Stimulated activated CD8-positive, alpha-beta memory T cell treated with anti-CD3 and anti-CD28 coated beads, Interleukin-4, amount 100 ng/mL, for 24 hours (primary cell): ENCODE data around the gene HOXB1.

Experiments
- DNase-seq: peaks from one replicate; pipeline ENCODE4 v3.0.0-alpha.2; 2020; ENCODE audit warnings: low read depth

Gene HOXB1

DNA sequence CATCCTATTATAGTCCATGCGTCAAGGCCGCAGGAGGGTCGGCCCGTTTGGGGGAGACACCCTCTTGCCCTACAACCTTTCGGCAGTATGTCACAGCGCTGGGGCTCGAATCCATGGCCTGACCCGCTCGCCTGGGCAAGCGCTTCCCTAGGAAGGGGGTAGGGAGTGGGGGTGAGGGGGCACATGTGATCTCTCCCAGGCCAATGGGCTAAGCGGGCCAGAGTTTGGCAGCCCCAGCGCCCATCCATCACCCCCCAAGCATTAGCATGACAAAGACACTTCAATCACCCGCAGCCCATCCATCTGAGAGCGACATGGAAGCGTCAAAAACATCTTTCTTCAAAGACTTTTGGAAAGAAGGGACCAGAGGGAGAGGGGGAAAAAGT is at the start of gene HOXB1:
HOXB1 (minus strand) TSS at position 125 of the 386 bp plus-strand sequence; CDS start at position 18, 107 bp downstream.
- DNase-seq, result no peak

DNA sequence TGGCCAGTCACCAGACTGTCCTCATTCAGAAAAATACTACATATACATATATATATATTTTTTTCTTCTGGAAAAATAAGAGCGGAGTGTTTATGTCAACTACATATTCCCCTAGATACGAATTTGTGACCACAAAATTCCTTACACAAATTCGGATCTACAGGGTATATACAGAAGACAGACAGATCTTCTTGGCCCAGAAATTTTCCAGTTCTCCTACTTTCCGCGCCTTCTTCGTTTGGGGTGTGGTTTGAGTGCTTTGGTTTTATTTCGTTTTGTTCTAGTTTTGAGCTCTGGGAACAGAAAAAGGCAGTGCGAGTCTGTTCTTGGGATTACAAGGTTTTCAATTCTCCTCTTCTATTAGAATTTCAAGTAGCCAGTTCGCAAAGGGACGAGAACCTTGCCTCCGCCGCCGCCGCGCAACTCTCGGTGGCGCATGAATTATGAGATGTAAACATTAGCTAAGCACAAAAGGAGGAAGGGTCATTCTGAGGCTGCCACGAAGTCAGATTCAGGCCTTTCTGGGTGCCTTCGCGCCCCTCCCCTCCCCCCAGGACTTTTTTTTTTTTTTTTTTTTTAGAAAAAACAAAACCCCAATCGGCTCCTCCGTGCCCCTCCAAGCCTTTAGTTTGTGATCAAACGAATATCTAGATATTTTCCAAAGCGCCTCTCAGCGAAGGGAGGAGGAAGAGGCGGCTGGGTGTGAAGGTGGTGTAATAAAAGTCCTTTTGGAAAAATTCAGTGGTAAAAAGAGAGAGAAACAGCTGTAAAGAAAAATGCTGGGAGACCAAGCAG is 49.1 kb upstream of the HOXB1 start:
- DNase-seq, result no peak

DNA sequence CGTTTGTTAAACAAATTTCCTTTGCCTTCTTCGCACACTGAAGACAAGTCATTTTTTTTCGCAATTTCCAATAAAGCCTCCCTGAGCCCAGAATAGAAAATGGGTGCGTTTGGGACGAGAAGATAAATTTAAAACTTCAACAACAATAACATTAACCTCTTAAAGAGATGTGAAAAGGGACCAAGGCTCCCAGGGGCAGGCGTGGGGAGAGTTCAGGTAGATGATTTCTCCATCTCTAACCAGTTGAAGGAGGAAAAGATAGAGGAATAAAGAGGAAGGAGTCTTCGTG is 48.6 kb upstream of the HOXB1 start:
- DNase-seq, result no peak

DNA sequence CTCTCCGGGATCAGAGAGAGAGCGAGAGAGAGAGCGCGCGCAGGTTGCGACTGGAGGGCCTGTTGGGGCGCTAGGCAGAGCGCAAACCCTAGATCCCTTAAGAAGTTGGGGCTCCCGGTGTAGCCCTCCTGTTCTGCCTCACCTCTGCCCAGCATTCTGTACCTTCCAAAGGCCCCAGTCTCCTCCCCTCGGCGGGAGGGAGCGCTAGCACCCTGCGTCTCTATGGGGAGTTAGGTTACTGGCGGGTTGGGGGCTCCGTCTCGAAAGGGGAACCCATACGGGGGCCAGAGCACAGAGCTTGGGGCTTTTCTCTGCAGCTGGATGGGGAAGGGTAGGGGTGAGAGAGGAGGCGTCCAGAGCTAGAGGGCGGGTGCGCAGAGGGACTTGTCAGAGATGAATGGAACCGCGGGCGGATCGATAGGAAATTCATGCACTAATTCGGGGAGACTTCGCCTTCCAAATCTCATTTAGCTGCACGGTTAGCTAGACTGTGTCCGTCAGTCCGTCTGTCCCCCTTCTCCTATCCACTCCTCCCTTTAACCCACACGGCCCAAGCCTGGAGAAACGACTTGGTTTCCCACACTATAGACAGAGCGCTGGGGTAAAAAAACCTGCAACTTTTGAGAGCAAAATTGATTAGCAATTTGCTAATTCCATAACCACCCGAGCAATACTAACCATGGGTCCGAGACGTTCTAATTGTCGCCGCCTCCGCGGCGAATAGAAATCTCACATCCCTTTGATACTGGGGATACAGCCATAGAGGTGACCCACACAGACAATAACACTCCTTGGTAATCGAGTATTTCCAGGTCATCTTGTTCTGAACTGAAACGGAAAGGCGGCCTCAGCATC is 48.0 kb upstream of the HOXB1 start:
- DNase-seq, result no peak

DNA sequence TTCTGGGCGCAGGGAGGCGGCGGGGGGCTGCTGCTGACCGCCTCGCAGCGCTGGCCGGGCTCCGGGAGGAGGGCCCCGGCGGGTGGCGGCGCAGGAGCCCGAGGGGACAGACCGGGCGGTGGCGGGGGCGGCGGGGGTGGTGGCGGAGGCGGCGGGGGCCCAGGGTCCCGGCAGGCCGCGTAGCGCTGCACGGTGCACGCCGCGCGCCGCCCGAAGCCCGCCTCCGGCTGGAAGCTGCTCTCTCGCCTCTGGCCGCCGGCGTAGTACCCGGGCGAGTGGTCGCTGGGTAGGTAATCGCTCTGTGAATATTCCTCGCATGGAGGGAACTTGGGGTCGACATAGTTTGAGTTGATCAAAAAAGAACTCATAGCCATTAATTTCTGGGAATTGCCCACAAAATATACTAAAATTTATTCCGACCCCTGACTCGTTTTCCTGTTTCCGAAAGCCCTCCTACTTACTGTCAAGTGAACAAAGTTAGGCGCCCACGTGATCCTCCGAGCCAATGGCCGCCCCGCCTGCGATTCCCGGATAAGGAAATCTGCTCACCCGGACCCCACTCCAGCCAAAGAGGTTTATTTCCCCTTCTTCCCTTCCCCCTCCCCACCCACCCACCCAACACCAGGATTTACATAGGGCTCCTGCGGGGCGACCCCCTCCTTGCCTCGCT is 47.3 kb upstream of the HOXB1 start, which contains the start of gene HOXB4:
HOXB4 (minus strand) TSS at position 405 of the 670 bp plus-strand sequence; CDS start at position 374, 31 bp downstream.
- peak; percentile 56 for DNase-seq

DNA sequence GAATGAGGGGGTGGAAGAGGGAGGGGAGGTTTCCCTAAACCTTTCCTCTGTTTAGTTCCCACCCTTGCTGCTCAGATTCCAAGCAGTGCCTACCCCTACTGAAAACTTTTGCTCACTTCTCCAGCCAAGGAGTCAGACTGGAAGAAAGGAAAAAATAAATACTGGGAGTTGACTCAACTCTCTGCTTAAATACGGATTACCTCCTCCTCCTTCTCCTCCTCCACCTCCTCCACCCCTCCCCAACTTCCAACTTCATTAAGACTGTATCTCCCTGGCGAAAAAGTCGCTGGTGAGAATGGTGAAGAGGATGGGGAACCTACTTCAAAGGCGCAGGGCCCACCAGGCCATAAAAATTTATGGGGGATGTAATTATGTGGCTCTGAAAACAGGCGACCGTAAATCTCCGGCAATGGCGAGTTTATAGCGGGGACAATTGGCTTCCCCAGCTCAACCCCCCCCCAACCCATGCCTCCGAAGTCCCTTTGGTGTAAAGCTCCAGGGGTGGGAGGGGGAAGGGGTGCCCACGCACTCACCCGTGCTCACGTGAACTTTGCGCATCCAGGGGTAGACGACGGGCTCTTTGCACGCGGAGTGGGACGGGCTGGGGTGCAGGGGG is 46.6 kb upstream of the HOXB1 start:
- DNase-seq, result no peak

DNA sequence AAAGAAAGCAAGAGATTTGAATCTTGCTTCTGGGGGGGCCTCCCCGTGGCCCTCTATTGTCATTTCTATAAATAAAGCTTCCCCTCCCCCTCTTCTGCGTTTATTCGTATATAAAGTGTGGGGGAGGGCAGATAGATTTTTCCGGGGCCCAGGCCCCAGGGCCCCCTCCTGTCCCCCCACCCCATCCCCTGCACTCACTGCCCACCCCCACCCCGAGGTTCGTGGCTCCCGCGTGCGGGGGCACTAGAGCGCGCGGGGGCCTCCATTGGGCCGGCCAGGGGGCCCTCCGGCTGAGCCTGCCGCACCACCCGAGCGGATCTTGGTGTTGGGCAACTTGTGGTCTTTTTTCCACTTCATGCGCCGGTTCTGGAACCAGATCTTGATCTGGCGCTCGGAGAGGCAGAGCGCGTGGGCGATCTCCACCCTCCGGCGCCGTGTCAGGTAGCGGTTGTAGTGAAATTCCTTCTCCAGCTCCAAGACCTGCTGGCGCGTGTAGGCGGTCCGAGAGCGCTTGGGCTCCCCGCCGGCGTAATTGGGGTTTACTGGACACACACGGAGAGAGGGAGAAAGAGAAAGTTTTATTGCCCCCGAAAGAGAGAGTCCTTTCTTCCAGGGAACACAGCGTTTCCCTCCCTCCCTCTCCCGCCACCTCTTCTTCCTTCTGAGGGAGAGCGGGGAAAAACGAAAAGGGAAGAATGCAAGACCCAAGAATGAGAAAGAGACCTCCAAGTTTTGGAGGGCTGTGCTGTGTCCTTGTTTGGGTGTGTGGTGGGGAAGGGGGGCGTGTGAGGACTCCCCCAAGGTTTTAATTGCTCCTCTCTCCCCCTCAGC is 45.9 kb upstream of the HOXB1 start:
- DNase-seq, result no peak

DNA sequence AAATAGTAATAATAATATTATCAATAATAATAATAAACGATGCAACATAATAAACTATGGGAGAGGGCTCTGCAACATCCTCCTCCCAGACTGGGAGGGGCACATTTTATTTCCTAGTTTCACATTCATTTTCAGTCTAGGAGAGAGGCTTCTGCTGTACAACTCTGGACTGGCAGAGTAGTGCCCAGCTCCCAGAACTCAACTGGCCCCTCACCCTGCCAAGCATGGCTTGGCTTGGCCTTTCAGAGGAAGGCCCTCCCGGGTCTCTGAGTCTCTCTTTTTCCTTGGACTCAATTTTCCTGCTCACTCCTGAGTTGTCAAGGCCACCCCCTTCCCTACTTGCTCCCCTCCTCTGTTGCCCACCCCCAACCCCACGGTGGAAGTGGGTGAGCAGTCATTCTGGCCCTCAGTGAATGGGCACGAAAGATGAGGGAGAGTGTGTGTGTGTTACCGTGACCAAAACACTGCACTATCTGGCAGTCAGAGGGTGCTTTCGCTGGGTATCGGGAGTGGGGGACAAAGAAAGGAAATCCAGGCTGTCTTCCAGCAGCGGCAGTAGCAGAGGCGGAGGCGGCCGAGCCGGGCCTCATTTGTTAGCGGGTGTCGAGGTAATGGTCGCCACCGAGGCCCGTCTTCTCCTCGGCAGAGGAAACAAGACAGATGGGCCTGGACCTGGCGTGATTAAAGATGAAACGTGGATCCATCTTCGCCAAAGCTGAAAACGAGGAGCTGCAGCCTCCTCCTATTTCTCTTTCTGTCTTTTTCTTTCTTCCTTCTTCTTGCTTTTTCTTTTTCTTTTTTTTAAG is 45.1 kb upstream of the HOXB1 start:
- no peak for DNase-seq

DNA sequence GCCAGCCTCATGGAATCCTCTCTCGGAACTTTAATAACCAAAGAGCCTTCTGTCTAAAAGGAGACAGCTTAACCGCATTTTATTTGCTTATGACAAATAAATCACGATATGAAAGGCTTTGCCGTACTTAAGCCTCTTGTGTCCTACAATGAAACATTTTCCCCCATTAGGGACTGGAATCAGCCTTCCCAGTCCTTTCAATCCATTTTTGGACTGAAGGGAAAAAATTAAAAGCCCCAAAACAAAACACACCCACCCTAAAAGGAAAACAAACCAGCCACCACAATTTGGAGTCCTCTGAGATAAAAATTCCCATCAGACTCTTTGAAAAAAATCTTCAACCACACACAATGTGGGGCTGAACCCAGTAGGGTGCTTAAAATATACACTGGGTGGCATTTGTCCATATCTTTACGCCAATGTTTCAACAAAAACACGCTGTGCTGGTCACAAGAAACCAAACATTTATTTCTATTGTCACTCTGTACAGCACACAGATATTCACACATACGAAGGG is 44.3 kb upstream of the HOXB1 start:
- DNase-seq, result no peak

DNA sequence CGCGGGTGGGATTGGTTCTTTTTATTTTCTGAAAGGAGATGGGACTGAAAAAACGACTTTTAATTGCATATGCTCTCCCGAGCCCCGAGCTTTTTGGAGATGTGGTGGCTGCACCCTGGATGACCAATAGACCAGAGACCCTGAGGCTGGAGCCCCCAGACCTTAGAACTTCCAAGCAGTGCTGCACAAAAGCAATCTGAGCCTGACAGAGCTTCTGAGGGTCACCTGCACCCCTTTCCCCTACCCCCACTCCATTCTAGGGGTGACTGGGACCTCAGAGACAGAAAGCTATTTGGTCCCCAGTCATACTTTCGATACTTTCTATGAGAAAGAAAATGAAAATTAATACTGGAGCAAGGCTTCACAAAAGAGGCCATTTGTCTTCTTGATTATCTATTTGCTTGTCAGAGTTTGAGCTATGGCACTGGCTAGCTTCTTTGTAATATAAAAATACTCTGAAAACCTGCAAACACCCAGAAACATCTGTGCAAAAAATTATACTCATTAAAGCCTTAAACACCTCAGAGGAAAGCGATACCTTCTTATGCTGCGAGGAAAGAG is 43.8 kb upstream of the HOXB1 start:
- no peak for DNase-seq

DNA sequence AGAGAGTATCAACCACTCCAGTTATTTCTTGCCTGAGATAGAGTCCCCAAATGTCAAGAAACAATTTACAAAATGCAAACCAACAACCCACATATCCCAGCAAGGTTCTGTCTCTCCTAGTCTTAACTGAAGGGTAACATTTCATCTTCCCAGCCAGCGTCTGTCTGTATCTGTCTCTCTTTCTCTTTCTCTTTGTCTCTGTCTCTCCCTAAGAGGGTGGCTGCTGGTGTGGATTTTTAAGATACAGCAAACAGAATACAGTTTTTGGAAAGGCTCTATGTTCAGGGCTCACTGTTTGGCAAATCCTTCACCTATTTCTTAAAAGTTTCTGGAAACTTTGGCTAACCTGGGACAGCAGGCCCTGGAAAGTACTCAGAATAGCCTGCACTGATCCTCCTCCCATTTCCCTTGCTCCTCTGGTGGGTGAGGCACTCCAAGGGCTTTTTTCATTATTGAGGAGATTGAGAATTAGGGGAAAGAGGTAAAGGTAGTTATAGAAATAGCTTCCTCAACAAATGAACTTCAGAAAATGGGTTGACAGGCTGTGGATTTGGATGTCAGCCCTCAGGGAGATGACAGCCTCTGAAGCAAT is 41.1 kb upstream of the HOXB1 start:
- no peak for DNase-seq

DNA sequence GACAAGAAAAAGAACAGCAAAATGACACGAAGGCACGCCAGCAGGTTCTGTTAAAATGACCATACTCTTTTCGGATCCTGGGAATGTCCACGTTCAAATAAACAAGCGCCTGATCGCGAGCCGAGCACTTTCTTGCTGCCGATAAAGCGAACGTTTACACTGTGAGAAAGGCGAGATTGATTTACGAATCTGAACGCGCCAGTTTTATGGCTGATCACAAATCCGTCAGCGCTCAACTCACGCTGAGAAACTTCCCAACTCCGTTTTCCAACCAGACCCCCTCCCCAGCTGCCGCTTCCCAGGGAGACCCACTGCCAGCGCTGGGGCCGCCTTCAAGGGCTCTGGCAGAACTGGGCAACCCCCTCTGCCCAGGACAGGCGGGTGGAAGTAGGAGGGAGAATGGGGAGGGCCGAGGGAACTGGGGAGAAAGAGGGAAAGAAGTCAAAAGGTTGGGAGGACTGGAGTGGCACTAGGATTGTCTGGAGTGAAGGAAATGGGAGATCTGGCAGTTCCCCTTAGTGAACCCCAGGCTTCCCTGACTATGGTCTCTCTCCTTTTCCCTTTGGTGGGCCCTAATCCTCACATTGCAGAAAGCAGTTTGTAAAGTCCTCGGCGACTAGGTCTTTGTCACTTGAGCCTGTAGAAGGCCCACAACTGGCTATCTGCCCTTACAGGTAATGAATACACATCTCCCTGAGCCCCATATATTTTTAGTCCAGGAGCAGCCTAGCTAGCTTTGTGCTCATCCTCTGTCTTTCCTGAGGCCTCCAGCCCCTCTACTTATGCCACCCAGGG is 40.4 kb upstream of the HOXB1 start:
- DNase-seq, result no peak

DNA sequence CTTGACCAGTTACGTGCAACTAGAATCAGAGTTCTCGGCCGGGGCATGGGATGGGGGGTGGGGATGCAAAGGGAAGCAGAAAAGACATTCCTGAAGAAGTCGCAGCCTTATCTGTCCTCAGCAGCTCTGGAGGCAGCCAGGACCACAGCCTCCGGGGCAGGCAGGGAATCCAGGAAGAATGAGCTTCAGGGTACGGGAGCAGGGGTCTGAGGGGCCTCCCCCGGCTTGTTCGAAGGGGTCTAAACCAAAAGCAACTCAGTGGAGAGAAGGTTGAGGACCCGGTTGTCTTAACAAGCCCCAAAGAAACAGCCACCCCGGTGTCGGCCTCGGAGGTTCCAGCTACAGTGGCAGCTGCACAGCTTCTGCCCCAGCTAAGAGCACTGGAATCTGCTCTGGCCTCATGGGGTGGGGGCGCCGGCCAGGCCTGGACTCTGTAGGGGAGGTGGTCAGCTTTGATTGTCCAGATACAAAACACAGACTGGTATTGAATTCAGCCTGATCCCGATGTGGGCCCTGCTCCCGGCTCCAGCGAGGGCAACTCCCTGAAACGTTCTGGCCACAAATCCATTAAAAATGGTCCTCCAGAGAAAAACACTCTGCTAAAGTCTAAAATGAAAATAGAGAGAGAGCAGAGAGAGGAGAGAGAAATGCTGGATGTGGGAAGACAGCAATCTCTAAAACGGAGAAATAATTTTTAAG is 39.7 kb upstream of the HOXB1 start:
- no peak for DNase-seq

DNA sequence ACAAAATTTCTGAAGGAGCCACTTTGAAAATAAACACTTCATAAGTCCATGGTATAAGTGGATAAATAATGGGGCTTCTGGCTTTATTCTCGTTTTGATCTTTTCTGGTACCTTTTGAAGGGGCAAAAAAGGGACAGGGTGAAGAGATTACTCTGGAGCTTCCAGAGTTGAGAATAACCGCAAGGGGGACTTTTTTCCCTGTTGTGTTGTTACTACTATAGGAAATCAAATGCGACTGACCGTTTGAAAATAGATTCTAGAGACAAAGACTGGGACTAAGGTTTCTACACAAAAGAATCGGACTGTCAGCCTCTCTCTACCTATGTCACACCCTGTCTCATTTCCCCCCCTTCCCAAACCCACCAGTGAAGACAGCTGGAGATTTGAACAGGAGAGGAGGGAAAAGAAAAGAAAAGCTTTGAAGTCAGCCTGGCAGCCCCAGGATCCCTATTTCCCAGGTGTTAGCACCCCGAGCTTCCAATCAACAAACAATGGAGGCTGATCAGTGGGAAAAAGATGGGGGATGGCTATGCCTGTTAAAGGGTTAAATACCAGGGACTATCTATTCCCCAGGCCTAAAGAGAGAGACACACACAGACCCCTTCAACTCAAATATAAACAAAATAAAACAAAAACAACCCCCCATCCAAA is 39.0 kb upstream of the HOXB1 start:
- DNase-seq, result no peak

DNA sequence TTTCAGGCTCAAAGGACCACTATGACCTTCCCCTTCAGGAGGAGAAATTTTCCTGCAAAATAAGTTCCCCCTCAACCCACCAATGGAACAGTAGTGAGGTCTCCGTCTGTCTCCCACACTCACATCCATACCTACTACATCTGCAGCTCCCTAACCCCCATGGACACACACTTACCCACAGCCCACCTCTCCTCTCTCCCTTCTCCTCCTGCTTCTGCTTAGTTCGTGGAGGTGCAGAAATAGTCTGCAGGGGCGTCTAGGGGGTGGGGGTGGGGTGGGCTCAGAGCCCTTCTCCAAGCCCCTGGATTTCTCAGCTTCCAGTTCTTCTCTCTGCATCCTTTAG is 38.4 kb upstream of the HOXB1 start:
- no peak for DNase-seq

DNA sequence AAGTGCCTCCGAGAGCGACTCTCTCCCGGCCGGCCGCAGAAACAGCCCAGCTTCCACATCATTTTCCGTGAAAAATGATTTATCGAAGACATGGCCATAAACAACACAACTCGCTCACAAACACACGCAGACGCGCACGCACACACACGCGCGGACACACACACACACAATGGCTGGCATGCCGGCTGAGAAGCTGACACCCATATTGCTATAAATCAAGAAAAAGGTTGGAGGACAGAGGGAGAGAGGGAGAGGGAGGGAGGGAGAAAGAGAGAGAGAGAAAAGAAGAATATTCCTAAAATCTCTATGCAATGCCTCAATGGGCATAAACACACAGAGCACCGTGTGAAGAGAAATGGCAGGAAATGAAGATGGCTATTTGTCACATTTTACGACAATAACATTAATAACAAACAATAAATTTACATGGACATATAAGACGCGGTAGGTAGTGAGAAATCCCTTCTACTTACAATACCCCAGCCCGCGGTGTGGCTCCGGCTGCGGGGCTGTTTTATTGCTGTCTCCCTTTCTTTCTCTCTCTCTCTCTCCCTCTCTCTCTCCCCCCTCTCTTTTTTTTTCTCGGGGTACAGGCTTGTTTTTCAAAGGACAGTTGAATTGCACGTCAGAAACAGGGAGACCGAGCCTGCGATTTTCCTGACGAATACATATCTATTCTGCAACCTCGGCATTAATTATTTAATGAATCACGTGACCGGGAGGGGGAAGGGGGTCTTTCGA is 37.9 kb upstream of the HOXB1 start:
- DNase-seq, result no peak
